ENCODE measurements around the gene SBNO2. TPM values are rescaled to one million over a fixed set of nuclear protein-coding genes. Genes with fewer than 3 reads are reported as not detected.

Gene SBNO2
- total RNA-seq, 1 donor from 2014 or later = 125 TPM

- Histone ChIP-seq H3K9me3 (no peaks in the 10 kb centered on the region), H3K4me3 (no peak overlapping the region), H3K27ac (no peak overlapping the region), H3K4me1 (peaks cover 24% of the 10 kb centered on the region), H3K27me3 (no peaks in the 10 kb centered on the region), H3K36me3 (peaks cover 75% of the 10 kb centered on the region)
- ATAC-seq (no peak), DNase-seq (no peak)
- TF ChIP-seq CTCF (IDR thresholded peaks at IDR 0.05) = no peak
- intact Hi-C loops (cut with DNase I) = no loop called here
These were observed 65.0 kb downstream of the SBNO2 start for GRCh38 chr19:1109032-1109551.

- no peaks in the 10 kb centered on the region for H3K27me3 ChIP-seq
- H3K4me1 ChIP-seq = peaks cover 20% of the 10 kb centered on the region
- intact Hi-C loops (cut with DNase I) = no loop called here
- no peak overlapping the region for H3K4me3 ChIP-seq
- ATAC-seq (no peak), DNase-seq (no peak)
- H3K27ac ChIP-seq = no peak overlapping the region
- no peak for TF ChIP-seq CTCF (IDR thresholded peaks at IDR 0.05)
- peaks cover 68% of the 10 kb centered on the region for H3K36me3 ChIP-seq
- H3K9me3 ChIP-seq = no peaks in the 10 kb centered on the region
These were observed 65.6 kb downstream of the SBNO2 start for GRCh38 chr19:1108291-1109031.

- Histone ChIP-seq H3K36me3 (peaks cover 63% of the 10 kb centered on the region), H3K4me3 (no peak overlapping the region), H3K9me3 (no peaks in the 10 kb centered on the region), H3K27ac (no peak overlapping the region), H3K4me1 (peaks cover 22% of the 10 kb centered on the region), H3K27me3 (no peaks in the 10 kb centered on the region)
- intact Hi-C loops (cut with DNase I) = no loop called here
- no peak for ATAC-seq
- no peak for DNase-seq
- no peak for TF ChIP-seq CTCF (IDR thresholded peaks at IDR 0.05)
These were observed 66.3 kb downstream of the SBNO2 start for GRCh38 chr19:1107661-1108261.

- ATAC-seq = no peak
- TF ChIP-seq CTCF (IDR thresholded peaks at IDR 0.05) = peak; percentile 14
- no peak overlapping the region for H3K27ac ChIP-seq
- peaks cover 56% of the 10 kb centered on the region for H3K36me3 ChIP-seq
- DNase-seq = no peak
- H3K9me3 ChIP-seq = no peaks in the 10 kb centered on the region
- H3K4me1 ChIP-seq = peaks cover 29% of the 10 kb centered on the region
- intact Hi-C loops (cut with DNase I) = no loop called here
- H3K4me3 ChIP-seq = no peak overlapping the region
- no peaks in the 10 kb centered on the region for H3K27me3 ChIP-seq
These were observed 67.0 kb downstream of the SBNO2 start for GRCh38 chr19:1106841-1107660.

GRCh38 chr19:1105873-1106840 is 67.9 kb downstream of the SBNO2 start:
- Histone ChIP-seq H3K4me1 (peaks cover 38% of the 10 kb centered on the region), H3K36me3 (peaks cover 50% of the 10 kb centered on the region)
- no peak for DNase-seq

More at GRCh38 chr19:1105873-1106840, 67.9 kb downstream of the SBNO2 start:
- Histone ChIP-seq H3K27ac (no peak overlapping the region), H3K4me3 (no peak overlapping the region), H3K27me3 (no peaks in the 10 kb centered on the region), H3K9me3 (no peaks in the 10 kb centered on the region)
- TF ChIP-seq CTCF (IDR thresholded peaks at IDR 0.05) = no peak
- ATAC-seq = no peak
- intact Hi-C loops (cut with DNase I) = no loop called here
